PFSK-1 (cell line): ENCODE measurements around the gene SDK1.

ENCODE experiments used
- POLR2AphosphoS5 ChIP-seq: IDR thresholded peaks from 2 replicates; pipeline ENCODE4 v1.6.1; 2012; ENCODE audit warnings: low read depth, mild to moderate bottlenecking, control low read depth, low read length, moderate library complexity
- TAF1 ChIP-seq: IDR thresholded peaks from 2 replicates; pipeline ENCODE4 v1.6.1; 2012; ENCODE audit warnings: low read length, control low read depth, borderline replicate concordance; ENCODE audit not compliant: insufficient read depth

GRCh38 chr7:4166807-4167206 is 865.8 kb downstream of the SDK1 start:
- no peak for TF ChIP-seq TAF1
- TF ChIP-seq POLR2AphosphoS5: no peak
